ENCODE data around the gene CCBE1. TPM values are rescaled to one million over a fixed set of nuclear protein-coding genes. Genes with fewer than 3 reads are reported as not detected.

The CCBE1 gene
- total RNA-seq, 1 donor from 2014 or later = 1.8 TPM

DNA sequence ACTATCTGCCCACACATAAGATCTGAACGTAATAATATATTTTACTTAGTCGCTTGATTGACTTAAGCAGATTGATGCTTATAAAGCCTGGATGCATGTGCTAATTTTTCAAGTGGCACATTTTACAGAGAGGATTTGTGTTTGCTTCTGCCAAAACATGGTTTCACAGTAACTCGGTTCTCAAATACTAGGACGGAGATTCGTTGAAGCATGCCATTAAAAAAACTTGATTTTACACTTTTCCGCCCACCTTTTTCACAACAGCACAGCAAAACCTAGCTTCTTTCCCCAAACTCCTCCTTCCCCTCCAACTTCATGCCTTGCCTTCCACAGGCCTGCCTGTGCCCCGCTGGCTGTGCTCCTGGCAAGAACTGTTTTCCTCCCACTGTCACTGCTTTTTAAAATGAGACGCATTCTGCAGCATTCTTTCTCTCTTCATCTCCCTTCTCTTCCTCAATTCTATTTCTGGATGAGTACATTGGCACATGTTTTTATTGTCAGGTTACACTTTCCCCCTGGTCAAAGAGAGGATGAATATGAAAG is 283.0 kb downstream of the CCBE1 start:
- H3K4me3 ChIP-seq (ENCODE audit: low read depth, low read length) = no peak overlapping the region
- TF ChIP-seq, protein P1, sequence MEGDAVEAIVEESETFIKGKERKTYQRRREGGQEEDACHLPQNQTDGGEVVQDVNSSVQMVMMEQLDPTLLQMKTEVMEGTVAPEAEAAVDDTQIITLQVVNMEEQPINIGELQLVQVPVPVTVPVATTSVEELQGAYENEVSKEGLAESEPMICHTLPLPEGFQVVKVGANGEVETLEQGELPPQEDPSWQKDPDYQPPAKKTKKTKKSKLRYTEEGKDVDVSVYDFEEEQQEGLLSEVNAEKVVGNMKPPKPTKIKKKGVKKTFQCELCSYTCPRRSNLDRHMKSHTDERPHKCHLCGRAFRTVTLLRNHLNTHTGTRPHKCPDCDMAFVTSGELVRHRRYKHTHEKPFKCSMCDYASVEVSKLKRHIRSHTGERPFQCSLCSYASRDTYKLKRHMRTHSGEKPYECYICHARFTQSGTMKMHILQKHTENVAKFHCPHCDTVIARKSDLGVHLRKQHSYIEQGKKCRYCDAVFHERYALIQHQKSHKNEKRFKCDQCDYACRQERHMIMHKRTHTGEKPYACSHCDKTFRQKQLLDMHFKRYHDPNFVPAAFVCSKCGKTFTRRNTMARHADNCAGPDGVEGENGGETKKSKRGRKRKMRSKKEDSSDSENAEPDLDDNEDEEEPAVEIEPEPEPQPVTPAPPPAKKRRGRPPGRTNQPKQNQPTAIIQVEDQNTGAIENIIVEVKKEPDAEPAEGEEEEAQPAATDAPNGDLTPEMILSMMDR (conservative IDR thresholded peaks at IDR 0.05; ENCODE audit: low read depth, low read length) = no peak
- DNase-seq (ENCODE audit: low read depth) = no peak

DNA sequence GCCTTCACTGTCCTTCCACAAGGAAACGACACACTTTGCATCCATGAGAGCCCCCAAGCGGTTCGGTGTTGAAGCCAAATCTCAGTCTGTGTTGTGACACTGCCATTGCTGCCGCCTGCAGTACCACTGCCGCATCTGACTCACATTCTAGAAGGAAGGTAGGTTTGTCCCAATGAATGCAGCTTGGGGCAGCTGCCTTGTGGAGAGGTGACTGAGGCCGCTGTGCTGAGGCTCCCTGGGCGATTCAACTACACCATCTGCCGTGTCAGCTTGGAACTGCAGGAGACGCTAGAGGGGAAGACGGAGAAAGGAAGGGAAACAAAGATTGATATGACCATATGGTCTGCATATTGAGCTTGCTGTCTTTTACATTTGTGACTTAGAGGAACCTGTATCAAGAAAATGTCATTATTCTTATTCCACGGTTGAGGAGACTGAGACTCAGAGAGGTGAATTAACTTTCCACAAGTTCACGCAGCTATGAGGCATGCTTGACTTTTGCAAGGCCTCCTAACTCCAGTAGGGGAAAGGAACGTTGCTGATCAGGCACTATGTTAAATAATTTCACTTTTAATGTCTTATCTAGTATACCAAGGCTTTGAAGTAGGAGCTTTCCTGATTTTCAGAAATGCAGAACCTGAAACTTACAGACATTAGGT is 294.7 kb downstream of the CCBE1 start:
- H3K4me3 ChIP-seq (ENCODE audit: low read depth, low read length) = no peak overlapping the region
- TF ChIP-seq, protein P1 (conservative IDR thresholded peaks at IDR 0.05; ENCODE audit: low read depth, low read length) = peak; percentile 99
- DNase-seq (ENCODE audit: low read depth) = peak; percentile 43

DNA sequence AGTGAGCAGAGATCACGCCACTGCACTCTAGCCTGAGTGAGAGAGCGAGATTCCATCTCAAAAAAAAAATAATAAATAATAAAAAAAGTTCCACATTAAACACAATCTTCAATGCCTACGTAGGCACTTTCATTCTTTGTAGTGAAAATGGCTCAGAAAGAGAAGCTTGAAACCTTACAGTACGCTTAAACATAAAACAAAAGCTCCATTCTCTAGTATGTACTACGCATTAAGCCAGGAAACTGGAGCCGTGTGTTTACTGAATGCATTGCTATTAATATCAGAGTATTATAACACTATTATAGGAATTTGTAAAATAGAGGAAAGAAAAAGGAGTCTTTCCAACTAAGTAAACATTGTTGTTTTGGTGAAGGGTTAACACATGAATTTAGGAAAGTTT is 296.8 kb downstream of the CCBE1 start:
- no peak overlapping the region for H3K4me3 ChIP-seq (ENCODE audit: low read depth, low read length)
- no peak for DNase-seq (ENCODE audit: low read depth)
- TF ChIP-seq, protein P1 (conservative IDR thresholded peaks at IDR 0.05; ENCODE audit: low read depth, low read length) = no peak

DNA sequence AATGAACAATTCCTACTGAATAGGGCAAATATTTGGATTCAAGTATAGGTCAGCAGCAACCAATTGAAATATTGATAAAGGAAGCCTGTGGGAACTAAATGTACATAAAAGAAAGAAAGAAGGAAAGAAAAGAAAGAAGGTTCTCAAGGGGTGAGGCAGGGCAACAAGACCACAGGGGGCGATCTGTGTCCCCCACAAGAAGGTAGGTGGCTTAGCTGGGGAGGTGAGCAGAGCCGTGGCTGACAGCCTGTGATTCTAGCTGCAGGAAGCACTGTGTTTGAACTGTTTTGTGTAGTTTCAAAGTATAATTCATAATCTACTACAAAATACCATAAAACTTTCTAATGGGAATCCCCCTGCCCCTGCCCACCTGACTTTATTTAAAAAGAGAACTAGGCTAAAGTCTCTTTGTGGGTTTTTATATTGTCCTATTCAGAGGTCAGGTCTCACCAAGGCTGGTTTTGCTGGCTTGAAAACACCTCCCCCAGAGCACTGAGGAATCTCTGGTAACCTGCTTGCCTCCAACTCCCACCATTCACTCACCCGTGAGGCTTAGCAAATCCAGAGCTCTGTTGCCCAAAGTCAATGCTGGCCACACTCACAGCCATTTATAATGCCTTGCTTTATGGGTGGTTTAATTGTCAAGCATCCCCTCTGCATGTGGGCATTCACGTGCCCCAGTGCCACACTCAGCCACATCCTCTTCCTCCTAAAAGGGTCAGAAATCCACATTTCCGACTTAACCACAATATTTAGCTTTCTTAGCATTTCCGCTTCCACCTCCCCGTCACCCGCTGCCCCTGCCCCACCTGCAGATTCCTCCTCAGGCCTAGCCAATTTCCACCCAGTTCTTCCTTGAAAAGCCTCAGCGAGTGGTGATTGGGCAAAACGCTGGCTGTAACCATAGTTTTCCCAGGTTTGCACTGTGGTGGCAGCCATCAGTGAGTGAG is 301.7 kb downstream of the CCBE1 start:
- H3K4me3 ChIP-seq (ENCODE audit: low read depth, low read length) = no peak overlapping the region
- TF ChIP-seq, protein P1 (conservative IDR thresholded peaks at IDR 0.05; ENCODE audit: low read depth, low read length) = no peak
- DNase-seq (ENCODE audit: low read depth) = no peak

DNA sequence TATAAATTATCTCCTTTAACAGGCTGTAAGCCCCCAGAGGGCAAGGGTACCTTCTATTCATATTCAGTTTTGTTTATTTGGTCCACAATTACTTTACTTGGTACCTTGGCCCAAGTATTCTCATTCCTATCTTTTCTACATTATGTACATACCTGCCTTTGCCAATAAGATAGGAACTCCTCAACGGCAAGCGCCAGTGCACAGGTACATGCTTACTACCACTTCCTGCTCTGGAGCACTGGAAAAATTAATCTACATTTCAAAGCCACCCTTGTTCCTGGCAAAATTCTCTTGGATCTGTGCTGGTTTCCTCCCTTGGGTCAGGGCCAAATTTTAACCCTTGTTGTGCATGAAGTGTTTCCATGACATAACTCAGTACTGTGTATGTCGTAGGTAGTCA is 303.8 kb downstream of the CCBE1 start:
- no peak overlapping the region for H3K4me3 ChIP-seq (ENCODE audit: low read depth, low read length)
- TF ChIP-seq, protein P1 (conservative IDR thresholded peaks at IDR 0.05; ENCODE audit: low read depth, low read length) = no peak
- DNase-seq (ENCODE audit: low read depth) = no peak

DNA sequence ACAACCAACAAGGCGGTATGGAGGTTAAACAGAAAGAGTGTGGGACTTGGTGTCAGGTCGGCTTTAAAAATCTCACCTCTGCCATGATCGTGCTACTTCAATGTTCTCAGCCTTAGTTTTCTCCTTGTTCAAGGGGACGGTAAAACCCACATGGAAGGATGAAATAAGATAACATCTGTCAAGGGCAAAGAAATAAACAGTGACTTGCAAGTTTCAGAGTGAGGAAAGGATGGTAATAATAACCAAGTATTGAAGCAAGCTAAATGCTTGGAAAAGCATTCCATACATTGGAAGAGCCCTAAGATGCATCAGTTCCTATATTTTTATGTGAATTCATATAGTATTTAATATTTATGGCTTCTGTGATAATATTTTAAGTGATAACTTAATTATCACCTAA is 308.4 kb downstream of the CCBE1 start:
- DNase-seq (ENCODE audit: low read depth) = no peak
- H3K4me3 ChIP-seq (ENCODE audit: low read depth, low read length) = no peak overlapping the region
- TF ChIP-seq, protein P1 (conservative IDR thresholded peaks at IDR 0.05; ENCODE audit: low read depth, low read length) = no peak

All from epithelial cell of proximal tubule (primary cell).